Measurements from ENCODE around the gene LCN10. TPM values are rescaled to one million over a fixed set of nuclear protein-coding genes. Genes with fewer than 3 reads are reported as not detected.

The LCN10 gene
- total RNA-seq, 1 experiment from 2014 or later: 1.5 TPM

DNA sequence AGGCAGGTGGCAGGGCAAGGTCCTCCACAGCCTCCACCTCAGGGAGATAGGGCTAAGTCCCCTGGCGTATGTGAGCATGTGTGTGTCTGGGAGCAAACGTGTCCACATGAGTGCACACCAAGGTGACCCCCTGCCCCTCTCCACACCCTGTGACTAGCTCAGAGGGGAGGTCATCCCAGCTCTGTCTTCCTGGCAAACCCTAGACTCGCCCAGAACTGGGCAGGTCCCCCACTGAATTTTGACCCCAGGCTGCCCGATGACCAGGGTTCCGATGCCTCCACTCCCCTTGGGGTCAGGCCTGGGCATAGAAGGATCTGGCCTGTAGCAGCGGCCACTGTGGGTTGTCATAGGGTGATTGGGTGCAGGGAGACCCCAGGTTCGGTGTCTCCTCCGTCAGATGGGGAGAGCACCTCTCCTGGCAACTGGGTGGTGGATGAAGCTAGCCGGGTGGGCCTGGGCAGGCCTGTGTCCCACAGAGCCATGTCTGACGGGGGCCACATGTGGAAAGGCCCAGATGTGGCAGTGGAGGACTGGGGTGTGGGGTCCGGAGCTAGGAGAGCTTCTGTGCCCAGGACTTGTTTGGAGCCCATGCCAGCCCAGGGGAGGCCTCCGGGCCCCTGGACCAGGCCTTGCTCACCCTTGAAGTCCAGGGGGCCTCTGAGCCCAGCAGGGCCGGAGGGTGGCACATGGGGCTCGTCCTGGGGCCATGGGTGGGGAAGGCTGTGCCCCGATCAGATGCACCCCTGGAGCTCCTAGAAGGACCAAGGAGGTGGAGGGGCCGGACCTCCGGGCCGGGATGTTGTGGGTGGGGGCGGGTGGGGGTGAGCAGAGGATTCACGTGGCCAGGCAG lies 24.2 kb downstream of the LCN10 start:
- Histone ChIP-seq H2AK5ac (ENCODE audit: insufficient read length, low read length) (no peak overlapping the region), H3K9me3 (ENCODE audit: control insufficient read depth, low read depth, low read length) (no peaks in the 10 kb centered on the region), H4K8ac (replicated peaks; ENCODE audit: insufficient read length, low read depth, low read length) (no peak overlapping the region), H3T11ph (ENCODE audit: low read length) (no peak overlapping the region), H4K91ac (ENCODE audit: insufficient read length, low read depth, low read length) (no peak overlapping the region), H4K20me1 (ENCODE audit: control insufficient read depth, insufficient read depth, insufficient read length) (no peaks in the 10 kb centered on the region), H3K4me1 (ENCODE audit: insufficient read depth, low read length) (no peaks in the 10 kb centered on the region; the same call in 1 of the 2 replicates), H3K4me2 (ENCODE audit: insufficient read depth, insufficient read length, low read length) (no peak overlapping the region), H3K9ac (ENCODE audit: extremely low read depth, insufficient read length, low read length) (no peak overlapping the region), H3K27ac (ENCODE audit: insufficient read length, low read depth, low read length) (no peak overlapping the region), H3K79me2 (ENCODE audit: insufficient read depth, low read length) (peaks cover 4% of the 10 kb centered on the region; the same call in 1 of the 2 replicates), H3K79me1 (ENCODE audit: insufficient read depth, low read depth, low read length, poor library complexity, severe bottlenecking) (peaks cover 8% of the 10 kb centered on the region), H3K23me2 (ENCODE audit: insufficient read length, low read depth, low read length, poor library complexity, severe bottlenecking) (no peaks in the 10 kb centered on the region), H2BK20ac (ENCODE audit: low read depth, low read length, poor library complexity, severe bottlenecking) (no peak overlapping the region), H2BK120ac (ENCODE audit: low read depth, low read length, poor library complexity, severe bottlenecking) (no peak overlapping the region), H2BK15ac (ENCODE audit: low read depth, low read length) (no peak overlapping the region), H3K27me3 (ENCODE audit: insufficient read depth, low read length) (no peaks in the 10 kb centered on the region), H4K5ac (ENCODE audit: insufficient read length, low read depth, low read length) (no peak overlapping the region), H3K23ac (ENCODE audit: insufficient read length, low read depth, low read length) (no peak overlapping the region), H2BK5ac (ENCODE audit: insufficient read length, low read length) (no peak overlapping the region), H3K18ac (ENCODE audit: insufficient read length, low read depth, low read length) (no peak overlapping the region), H3K4ac (ENCODE audit: low read depth, low read length) (no peak overlapping the region), H2BK12ac (ENCODE audit: insufficient read length, low read depth, low read length) (no peak overlapping the region), H3K14ac (ENCODE audit: insufficient read depth, low read length) (no peak overlapping the region; the same call in 1 of the 2 replicates), H2AFZ (ENCODE audit: low read length) (no peak overlapping the region), H3K56ac (ENCODE audit: insufficient read length, low read depth, low read length) (no peak overlapping the region)
- Mint-ChIP-seq H3K36me3 (ENCODE audit: insufficient read depth in 1 of 3, low read depth in 3 of 3) (peaks cover 3 to 15% (median 6%) of the 10 kb centered on the region in 3 experiments; a peak in 5 of 7 replicates), H3K4me3 (no peak overlapping the region), H3K27me3 (ENCODE audit: low read depth) (no peaks in the 10 kb centered on the region; the same call in 1 of the 2 replicates), H3K9me3 (no peaks in the 10 kb centered on the region; a peak in 1 of 5 replicates), H3K27ac (peak overlapping the region in 1 of 3 experiments; percentile 49; a peak in 1 of 7 replicates), H3K4me1 (peaks cover 3 to 11% of the 10 kb centered on the region in 2 experiments; a peak in 2 of 4 replicates)
- TF ChIP-seq CTCF (conservative IDR thresholded peaks at IDR 0.05): no peak
- no peak for DNase-seq
- no CpG with 5 or more reads among the region's 20 CpGs for WGBS (ENCODE audit: extremely low coverage, insufficient read length, low lambda C conversion rate)
